ENCODE data around the gene RCC1. TPM values are rescaled to one million over a fixed set of nuclear protein-coding genes. Genes with fewer than 3 reads are reported as not detected.
A peak's percentile ranks its signal among the peaks of the same experiment; 100 is the strongest.
"Not testable (repeated sequence)": the region's sequence is repeated elsewhere in the genome, so short reads cannot be mapped to it uniquely, and the experiment has no call there.

The RCC1 gene
- total RNA-seq, 1 donor from 2014 or later = 10.7 TPM

- DNase-seq (ENCODE audit: low spot score) (no peak), ATAC-seq (no peak)
- intact Hi-C loops (cut with DNase I) = no loop called here
Observed at GRCh38 chr1:28535180-28535579, 29.3 kb downstream of the RCC1 start.

- intact Hi-C loops (cut with DNase I) = no loop called here
- ATAC-seq (no peak), DNase-seq (ENCODE audit: low spot score) (no peak)
Observed at GRCh38 chr1:28537457-28538199, 31.8 kb downstream of the RCC1 start.

- intact Hi-C loops (cut with DNase I) = no loop called here
- ATAC-seq = no peak
- DNase-seq (ENCODE audit: low spot score) = no peak
Observed at GRCh38 chr1:28538286-28538685, 32.4 kb downstream of the RCC1 start.

- intact Hi-C loops (cut with DNase I) = no loop called here
- ATAC-seq (no peak), DNase-seq (ENCODE audit: low spot score) (no peak)
Observed at GRCh38 chr1:28540651-28541050, 34.8 kb downstream of the RCC1 start.

- DNase-seq (ENCODE audit: low spot score); intact Hi-C loops (cut with DNase I); ATAC-seq: not testable (repeated sequence)
Observed at GRCh38 chr1:28541414-28542015, 35.7 kb downstream of the RCC1 start.

GRCh38 chr1:28545246-28545628, 39.4 kb downstream of the RCC1 start:
- DNase-seq (ENCODE audit: low spot score) (no peak), ATAC-seq (no peak)

GRCh38 chr1:28548318-28548717, 42.5 kb downstream of the RCC1 start:
- DNase-seq (ENCODE audit: low spot score) = no peak
- ATAC-seq = no peak
- intact Hi-C loops (cut with DNase I) = no loop called here

More at GRCh38 chr1:28545246-28545628, 39.4 kb downstream of the RCC1 start:
- intact Hi-C loops (cut with DNase I) = no loop called here

- DNase-seq (ENCODE audit: low spot score) (no peak), ATAC-seq (no peak)
- intact Hi-C loops (cut with DNase I) = no loop called here
Observed at GRCh38 chr1:28551381-28551780, 45.5 kb downstream of the RCC1 start.

GRCh38 chr1:28552758-28553663, 47.2 kb downstream of the RCC1 start, which contains the start of gene TRNAU1AP:
TSS of gene TRNAU1AP (plus strand) at chr1:28553085. CDS start at chr1:28553111, 26 bp downstream.
- ATAC-seq (peak; percentile 99), DNase-seq (ENCODE audit: low spot score) (peak; percentile 98)
- intact Hi-C loops (cut with DNase I) = no loop called here

- DNase-seq (ENCODE audit: low spot score) = no peak
- intact Hi-C loops (cut with DNase I) = no loop called here
- no peak for ATAC-seq
Observed at GRCh38 chr1:28560886-28561285, 55.0 kb downstream of the RCC1 start.

- intact Hi-C loops (cut with DNase I) = no loop called here
- no peak for ATAC-seq
- DNase-seq (ENCODE audit: low spot score) = no peak
Observed at GRCh38 chr1:28564310-28564709, 58.5 kb downstream of the RCC1 start.

- ATAC-seq = no peak
Observed at GRCh38 chr1:28565040-28565439, 59.2 kb downstream of the RCC1 start.

GRCh38 chr1:28565726-28566125, 59.9 kb downstream of the RCC1 start:
- DNase-seq (ENCODE audit: low spot score) = no peak
- no peak for ATAC-seq
- intact Hi-C loops (cut with DNase I) = no loop called here

More at GRCh38 chr1:28565040-28565439, 59.2 kb downstream of the RCC1 start:
- intact Hi-C loops (cut with DNase I) = no loop called here
- DNase-seq (ENCODE audit: low spot score) = no peak

GRCh38 chr1:28566931-28567330, 61.1 kb downstream of the RCC1 start:
- ATAC-seq = no peak
- DNase-seq (ENCODE audit: low spot score) = no peak
- intact Hi-C loops (cut with DNase I) = no loop called here

GRCh38 chr1:28571911-28572310, 66.1 kb downstream of the RCC1 start:
- ATAC-seq (no peak), DNase-seq (ENCODE audit: low spot score) (no peak)
- intact Hi-C loops (cut with DNase I) = no loop called here

GRCh38 chr1:28572891-28573290, 67.0 kb downstream of the RCC1 start:
- DNase-seq (ENCODE audit: low spot score); intact Hi-C loops (cut with DNase I); ATAC-seq: not testable (repeated sequence)

- ATAC-seq (no peak), DNase-seq (ENCODE audit: low spot score) (no peak)
- intact Hi-C loops (cut with DNase I) = no loop called here
Observed at GRCh38 chr1:28573564-28573963, 67.7 kb downstream of the RCC1 start.

GRCh38 chr1:28577052-28577678, 71.3 kb downstream of the RCC1 start:
- ATAC-seq (no peak), DNase-seq (ENCODE audit: low spot score) (no peak)
- intact Hi-C loops (cut with DNase I) = no loop called here
